GM18498 (cell line): ENCODE results near the gene GIMAP5.

Experiments used
- ATAC-seq: cut with Tn5 transposase; IDR thresholded peaks from one replicate; pipeline ENCODE4 v1.9.1; 2021; ENCODE audit warnings: mild to moderate bottlenecking, moderate library complexity; ENCODE audit not compliant: unreplicated experiment

GIMAP5 gene

DNA sequence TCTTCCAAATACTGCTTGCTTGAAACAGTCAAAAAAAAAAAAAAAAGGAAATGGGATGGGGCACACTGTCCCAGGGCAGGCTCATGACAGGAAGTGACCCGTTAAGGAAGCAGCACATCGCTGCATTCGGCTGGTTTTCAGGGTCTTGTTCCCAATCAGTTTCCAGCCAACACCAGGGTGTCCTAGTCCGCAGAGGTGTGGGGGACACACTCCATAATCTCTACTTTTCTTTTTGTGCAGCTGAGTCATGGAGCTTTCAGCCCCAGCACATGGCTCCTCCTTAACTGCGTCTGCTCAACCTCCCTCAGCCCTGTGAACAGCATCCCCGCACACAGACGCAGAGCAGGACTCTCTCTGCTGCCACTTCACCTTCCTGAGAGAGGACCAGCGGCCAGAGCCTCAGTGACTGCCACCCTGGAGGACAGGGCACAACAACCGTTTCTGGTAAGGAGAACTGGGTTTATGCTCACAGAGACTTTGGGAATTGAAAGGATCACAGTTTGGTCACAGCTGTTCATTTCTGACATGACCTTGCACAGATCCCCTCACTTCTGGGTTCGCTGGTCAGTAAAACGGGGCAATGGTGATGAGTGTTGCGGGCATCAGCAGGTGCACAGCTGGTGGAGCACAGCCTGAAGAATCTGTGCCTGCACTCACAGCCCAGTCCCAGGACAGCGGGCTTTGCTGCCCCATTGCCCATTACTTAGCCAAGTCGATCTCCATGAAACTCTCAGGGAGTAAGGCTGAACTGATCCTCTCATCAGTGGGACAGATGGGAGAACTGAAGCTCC, at the start of gene GIMAP5:
Gene GIMAP5 (plus strand): TSS at position 154 of the 791 bp plus-strand sequence. CDS start 3,467 bp downstream, outside the sequence.
- ATAC-seq = peak; percentile 75

DNA sequence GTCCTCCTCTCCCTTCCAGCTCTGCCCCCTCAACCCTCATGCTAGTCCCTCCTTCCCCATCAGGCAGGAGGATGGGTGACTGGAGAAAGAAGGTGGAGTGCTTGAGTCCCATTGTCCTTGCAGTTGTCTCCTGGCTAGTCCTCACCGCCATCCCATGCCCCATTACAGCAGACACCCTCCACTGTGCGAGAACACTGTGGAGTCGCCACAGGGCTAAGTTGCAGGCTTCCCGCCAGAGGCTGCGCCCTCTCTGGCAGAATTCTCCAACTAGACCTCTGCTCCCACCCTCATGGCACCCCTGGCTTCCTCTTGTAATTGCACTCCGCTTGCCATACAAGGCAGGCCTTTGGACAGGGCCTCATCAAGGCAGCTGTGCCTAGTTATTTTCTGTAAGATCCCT, 48.6 kb upstream of the GIMAP5 start:
- ATAC-seq = no peak

DNA sequence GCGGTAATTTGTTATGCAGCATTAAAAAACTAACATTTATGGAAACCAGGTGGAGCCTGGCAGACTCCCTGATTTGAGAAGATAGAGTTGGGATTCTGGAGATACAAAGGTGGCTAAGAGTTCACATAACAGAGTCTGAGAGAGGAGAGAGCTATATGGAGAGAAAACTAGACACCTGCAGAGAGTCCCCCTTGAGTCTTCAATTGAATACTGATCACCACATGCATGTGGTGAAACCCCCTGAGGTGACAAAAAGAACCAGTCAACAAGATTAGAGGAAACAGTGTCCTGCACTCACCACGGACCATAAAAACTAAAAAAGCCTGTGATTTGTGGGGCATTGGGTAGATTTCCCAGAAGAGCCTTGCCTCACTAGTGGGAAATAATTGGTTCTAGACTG, 41.6 kb upstream of the GIMAP5 start:
- no peak for ATAC-seq

DNA sequence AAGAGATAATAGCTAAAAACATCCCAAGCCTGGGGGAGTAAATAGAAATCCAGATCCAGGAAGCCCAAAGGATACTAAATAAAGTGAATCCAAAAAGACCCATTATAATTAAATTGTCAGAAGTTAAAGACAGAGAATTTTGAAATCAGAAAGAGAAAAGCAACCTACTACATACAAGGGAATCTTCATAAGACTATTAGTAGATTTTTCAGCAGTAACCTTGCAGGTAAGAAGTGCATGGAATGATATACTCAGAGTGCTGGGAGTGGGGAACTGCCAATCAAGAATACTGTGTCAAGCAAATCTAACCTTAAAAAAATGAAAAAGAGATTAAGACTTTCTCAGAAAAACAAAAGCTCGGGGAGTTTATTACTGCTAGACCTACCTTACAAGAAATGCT, 34.0 kb upstream of the GIMAP5 start:
- ATAC-seq = no peak

DNA sequence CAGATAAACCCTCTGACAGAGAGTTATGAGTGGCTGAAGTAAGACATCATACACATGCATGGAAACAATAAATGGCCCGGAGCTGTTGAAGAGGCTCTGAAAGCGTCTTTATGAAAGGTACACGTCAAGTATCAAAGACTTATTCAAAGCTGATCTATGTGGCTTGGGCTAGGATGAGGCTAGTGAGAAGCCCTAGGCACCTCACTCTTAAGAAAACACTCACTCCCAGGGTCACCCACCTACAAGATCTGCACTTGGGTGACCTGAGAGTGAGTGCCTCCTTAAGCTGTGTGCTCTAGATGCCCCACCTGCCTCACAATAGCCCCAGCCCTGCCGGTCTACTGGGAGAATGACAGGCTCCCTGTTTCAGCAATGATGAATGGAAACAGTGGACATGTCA, 21.9 kb upstream of the GIMAP5 start:
- no peak for ATAC-seq

DNA sequence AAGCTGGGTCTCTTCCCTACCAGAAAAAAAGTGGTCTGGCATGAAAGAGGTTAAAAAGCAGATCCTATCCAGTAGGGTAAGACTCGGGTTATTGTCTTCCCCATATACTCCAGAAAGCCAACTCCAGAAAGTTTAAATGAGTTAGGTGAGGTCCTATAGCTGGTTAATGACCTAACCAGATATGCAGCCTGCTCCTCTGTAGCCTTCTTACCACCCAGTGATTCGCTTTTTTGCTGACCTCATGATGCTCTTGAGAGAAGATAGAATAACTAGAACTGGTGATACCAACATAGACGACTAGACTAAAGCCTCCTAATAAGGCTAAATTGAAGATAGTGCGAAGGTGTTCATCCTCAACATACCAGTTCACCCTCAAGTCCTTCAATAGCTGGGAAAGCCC, 21.5 kb upstream of the GIMAP5 start:
- no peak for ATAC-seq

DNA sequence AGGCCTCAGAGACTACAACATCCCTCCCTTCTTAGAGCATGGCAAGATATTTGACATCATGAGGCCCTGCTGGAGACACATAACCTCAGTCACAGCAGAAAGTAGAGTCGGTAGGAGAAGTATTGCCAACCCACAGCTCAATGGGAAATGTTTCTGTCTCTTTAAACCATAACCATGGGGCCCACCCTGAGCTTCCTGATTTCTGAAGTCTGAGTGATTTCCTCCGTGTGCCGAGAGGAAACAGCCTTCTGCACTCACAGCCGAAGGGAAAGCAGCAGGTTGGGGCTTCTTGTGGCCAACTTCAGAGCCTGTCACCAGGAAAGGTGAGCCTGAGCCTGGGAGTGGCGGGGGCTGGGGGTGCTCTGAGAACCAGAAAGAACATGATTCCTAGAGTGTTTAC, 20.9 kb upstream of the GIMAP5 start, which contains the start of gene GIMAP1:
Gene GIMAP1 (plus strand): TSS at position 246 of the 400 bp plus-strand sequence. CDS start 2,435 bp downstream, outside the sequence.
- peak; percentile 79 for ATAC-seq

DNA sequence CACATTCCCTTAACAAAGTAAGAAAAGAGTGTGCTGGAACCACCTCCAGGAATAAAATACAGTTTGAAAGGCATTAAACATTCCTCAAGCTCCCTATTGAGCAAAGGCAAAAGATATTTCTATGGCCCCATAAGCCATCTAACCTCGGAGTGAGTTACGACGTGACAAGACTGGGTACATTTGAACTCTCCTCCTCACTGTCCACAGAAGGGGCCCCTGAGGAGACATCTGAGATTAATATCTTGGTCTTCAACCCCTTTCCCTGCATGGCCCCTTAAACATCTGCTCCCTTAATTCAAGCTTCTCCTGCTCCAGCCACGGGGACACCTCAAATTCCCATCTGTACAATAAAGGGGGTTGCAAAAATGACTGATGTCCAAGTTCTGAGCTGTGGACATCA, 20.3 kb upstream of the GIMAP5 start:
- no peak for ATAC-seq

DNA sequence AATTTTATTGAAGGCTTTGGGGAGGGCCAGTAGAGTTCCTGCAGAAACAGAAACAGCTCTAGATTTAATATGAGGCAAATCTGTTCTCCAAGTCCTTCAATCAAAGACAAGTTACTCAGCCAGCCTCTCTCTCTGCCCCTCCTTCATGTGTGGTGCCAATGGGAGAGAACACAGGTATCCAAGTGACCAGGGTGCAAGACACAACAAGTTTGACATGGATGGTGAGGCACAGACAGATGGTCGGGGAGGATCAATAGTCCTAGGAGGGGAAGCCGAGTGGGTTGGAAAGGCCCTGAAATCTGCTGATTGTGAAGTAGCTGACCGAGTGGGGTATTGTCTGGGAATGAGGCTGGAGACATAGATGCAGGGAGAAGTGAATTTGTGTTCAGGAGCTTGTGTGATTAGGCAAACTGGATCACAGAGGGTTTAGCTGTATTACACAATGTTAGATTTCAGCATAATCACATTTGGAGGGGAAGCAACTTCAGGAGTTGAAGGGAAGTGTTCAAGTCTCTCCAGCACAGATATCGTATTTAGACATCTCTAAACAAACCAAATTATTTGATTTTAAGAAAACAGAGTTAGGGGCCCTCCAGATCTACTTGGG, 19.3 kb upstream of the GIMAP5 start:
- no peak for ATAC-seq

DNA sequence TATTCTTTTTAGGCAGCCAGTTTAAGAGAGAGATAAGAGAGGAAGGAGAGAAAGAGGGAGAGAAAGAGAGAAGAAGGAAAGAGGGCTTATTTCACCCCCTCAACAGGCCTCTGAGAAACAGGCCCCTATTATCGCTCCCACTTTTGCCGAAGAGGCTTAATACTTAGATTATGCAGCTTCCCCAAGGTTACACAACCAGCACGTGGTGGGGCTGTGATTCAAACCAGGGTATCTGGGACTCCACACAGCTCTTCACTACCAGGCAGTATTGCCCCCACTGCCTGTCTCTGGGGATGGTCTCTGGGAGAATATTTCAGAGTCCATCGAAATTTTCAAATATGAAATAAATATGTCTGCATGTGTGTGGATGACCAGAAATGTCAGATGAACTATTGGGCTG, 17.8 kb upstream of the GIMAP5 start:
- ATAC-seq = no peak

DNA sequence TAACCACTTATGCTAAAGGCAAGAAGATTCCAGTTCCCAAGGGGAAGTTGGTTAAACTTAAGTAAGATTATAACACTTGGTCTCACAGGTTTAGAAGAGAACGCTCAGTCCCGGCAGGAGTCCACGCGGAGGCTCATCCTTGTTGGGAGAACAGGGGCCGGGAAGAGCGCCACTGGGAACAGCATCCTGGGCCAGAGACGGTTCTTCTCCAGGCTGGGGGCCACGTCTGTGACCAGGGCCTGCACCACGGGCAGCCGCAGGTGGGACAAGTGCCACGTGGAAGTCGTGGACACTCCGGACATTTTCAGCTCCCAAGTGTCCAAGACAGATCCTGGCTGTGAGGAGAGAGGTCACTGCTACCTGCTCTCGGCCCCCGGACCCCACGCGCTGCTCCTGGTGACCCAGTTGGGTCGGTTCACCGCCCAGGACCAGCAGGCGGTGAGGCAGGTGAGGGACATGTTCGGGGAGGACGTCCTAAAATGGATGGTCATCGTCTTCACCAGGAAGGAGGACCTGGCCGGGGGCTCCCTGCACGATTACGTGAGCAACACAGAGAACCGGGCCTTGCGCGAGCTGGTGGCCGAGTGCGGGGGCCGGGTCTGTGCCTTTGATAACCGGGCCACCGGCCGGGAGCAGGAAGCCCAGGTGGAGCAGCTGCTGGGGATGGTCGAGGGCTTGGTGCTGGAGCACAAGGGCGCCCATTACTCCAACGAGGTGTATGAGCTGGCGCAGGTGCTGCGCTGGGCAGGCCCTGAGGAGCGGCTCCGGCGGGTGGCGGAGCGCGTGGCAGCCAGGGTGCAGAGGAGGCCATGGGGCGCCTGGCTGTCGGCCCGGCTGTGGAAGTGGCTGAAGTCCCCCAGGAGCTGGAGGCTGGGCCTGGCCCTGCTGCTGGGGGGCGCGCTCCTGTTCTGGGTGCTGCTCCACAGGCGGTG, 17.0 kb upstream of the GIMAP5 start:
- no peak for ATAC-seq

DNA sequence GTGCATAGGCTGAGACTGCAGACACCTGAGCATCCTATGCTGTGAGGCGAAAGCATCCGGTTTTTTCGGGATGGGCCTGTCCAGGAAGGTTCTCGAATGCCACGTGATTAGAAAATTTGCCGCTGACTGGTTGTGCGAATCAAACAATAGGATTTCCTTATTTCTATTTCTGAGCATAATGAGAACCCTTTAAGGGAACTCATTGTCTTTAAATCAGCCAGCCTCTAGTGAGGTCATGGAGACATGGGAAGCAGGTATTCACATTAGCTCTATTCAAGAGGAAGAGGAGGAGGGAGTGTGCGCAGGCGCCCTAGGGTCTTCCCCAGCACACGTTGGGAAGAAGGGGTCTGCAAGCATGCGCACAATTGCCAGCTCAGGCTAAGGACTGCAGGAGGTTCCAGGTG, 15.2 kb upstream of the GIMAP5 start:
- ATAC-seq = no peak

DNA sequence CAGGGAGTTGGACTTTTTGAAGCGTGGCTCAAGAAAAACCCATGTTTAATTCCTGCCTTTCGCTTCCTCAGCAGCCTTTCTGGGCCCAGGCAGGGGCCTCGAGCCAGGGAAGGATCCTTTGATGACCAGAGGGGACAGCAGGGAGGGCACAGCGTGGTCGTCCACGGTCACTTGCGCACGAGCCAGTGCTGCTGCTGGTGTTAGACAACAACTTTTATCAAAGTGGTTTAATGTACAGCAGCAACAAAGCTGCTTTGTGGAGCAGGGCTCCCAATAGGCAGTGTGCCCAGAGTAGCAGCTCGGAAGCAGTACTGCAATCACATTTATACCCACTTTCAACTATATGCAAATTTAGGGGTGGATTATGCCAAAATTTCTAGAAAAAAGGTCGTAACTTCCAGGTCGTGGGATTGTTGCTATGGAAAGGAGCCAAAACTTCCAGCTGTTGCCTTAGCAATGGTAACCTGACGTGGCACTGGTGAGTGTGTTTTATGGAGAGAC, 14.7 kb upstream of the GIMAP5 start:
- ATAC-seq = no peak

DNA sequence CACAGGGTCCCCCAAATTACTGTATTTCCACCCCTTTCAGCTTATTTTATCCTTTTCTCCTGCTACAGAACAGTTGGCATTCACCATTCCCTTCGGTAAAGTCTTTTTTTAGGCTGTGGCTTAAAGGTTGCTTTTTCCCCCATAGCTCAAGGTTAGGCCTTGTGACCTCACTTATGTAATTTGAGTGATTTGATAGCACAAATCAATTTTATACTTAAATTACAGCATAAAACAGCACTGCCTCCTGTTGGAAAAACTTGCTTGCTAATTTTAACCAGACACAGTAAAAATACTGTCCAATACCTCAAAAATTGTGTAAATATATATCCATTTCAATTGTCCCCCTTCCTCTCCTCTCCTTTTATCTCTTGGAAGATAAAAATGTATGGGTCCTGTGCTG, 13.8 kb upstream of the GIMAP5 start:
- ATAC-seq = no peak

DNA sequence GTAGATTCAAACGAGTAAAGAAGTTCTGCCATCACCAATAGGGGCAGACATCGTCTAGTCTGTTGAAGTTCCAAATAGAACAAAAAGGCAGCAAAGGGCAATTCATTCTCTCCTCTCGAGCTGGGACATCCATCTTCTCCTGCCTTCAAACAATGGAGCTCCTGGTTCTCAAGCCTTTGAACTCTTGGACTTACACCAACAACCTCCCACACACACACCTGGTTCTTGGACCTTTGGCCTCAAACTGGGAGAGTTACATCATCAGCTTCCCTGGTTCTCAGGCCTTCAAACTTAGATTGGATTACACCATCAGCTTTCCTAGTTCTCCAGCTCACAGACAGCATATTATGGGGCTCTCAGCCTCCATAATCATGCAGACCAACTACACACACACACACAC, 9.8 kb upstream of the GIMAP5 start:
- no peak for ATAC-seq

DNA sequence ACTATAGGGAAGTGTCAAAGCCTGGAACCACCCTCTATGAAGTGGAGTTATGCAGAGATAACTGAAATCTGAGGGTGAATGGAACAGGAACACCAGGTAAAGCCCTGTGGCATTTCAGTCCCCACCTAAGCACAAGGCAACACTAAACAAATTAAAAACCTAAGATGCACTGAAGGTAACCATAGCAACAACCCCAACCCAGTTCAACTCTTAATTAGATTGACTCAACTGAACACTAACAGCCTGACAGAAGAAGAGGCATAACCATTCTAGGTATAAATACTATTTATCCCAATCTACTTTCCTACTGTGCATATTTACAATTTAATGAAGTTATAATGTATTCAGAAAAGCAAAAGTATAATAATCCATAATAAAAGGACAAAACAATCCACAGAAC, 9.2 kb upstream of the GIMAP5 start:
- no peak for ATAC-seq

DNA sequence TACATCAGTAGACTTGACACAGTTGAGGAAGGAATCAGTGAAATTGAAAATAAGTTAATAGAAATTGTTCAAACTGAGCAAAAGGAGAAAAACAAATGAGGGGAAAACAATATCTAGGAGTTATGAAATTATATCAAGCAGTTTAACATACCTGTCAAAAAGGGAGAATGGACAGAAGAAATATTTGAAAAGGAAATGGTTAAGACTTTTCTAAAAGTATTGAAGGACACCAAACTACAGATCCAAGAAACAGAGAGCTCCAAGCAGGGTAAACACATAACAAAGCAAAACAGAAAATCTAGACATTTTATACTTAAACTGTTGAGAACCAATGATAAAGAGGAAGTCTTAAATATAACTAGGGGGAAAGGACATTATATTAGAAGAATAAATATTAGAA, 8.6 kb upstream of the GIMAP5 start:
- ATAC-seq = no peak

DNA sequence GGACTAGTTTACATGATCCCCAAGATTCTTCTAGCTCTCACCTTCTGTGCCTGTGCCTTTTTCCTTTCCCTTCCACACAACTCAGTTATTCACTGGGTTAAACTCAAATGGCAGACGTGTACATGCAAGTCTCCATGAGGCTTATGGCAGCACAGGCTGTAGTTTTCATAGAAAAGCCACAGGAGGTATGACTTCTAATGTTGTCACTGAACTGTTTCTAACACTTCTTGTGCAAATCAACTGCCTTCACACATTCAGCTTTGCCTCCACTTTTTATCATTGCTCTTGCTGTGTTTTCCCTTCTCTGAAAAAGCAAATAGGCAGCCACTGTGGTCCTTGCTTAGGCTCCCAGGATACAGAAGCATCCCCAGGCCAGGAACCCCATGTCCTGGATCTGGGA, 5.3 kb upstream of the GIMAP5 start:
- ATAC-seq = no peak

DNA sequence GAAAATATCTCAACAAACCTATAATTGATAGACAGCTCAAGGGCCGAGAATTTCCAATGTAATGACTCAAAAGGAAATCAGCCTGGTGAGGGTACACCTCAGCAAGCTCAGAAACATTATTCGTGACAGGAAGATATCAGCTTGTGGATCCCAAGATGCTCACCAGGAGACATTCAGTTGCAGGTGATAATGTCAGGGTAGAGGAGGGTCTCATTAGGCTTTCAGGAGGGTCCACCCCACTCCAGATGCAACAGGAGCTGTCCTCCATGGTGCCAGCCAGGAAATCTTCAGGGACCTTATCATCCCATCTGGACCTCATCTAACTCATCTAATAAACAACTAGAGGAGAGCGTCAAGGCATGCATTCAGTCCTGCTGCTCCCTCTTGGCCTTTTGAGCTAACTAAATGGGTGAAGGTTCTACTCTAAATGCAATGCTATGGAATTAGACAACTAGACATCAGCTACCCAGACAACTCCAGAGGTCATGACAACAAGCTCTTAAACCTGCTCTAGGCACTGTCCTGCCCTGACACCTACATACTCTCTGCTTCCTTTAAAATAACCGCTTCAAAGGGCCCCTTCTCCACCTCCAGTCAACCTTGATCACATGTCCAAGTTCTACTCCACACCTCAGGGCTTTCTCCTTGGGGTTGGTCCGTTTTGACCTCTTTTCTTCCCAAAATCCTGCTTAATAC, 4.3 kb upstream of the GIMAP5 start:
- ATAC-seq = no peak

DNA sequence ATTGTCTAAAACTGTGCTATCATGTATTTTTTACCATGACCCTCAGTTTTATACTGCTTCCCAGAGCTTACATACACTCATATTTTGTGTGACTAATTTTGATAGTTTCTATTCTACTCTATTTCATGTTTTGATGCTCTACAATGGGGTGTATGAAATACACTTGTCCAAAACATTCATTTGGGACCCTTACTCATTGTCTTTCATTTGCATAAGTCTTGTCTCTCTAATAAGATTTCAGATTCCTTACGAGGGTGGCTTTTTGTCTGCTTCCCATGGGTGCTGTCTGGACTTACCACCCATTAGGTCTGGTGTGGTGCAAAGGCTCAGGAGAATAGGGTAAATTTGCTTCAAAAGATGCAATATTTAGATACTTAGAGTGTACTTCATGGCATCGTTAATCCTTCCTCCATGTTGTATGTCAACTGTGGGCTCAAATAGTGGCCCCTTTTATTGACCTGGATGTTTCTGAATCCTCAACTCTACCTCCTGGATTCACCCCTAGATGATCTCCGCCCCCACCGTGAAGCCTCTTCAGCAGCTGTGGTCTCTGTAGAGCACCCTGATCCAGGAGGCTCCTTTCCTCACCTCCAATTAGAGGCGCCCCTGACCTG, 3.6 kb upstream of the GIMAP5 start:
- ATAC-seq = no peak
